SK-N-SH (cell line): ENCODE results near the gene ESRRG.

Experiments
- FOXJ3 ChIP-seq: sonication (generic); formaldehyde crosslinking; IDR thresholded peaks from 2 replicates; pipeline ENCODE4 v1.5.1; 2020; ENCODE audit warnings: mild to moderate bottlenecking, missing genetic modification reagents
- GATA2 ChIP-seq: sonication (generic); formaldehyde crosslinking; IDR thresholded peaks from 2 replicates; pipeline ENCODE4 v1.5.0; 2020; ENCODE audit warnings: mild to moderate bottlenecking, missing genetic modification reagents
- NFIC ChIP-seq: IDR thresholded peaks from 2 replicates; pipeline ENCODE4 v1.4.0; 2012; ENCODE audit warnings: borderline replicate concordance
- POLR2AphosphoS5 ChIP-seq: IDR thresholded peaks from 2 replicates; pipeline ENCODE4 v1.6.1; 2012; ENCODE audit warnings: low read depth, low read length
- YY1 ChIP-seq: IDR thresholded peaks from 2 replicates; pipeline ENCODE4 v1.4.0; 2012; ENCODE audit warnings: low read depth, mild to moderate bottlenecking
- TF ChIP-seq, protein P1 (sequence below): fragments of 150-350 bp; IDR thresholded peaks from 2 replicates; pipeline ENCODE4 v1.6.1; 2017; ENCODE audit warnings: antibody characterized with exemption, low read length, low read depth, borderline replicate concordance
- TF ChIP-seq, protein P2 (sequence below): IDR thresholded peaks from 2 replicates; pipeline ENCODE4 v1.6.1; 2012; ENCODE audit warnings: mild to moderate bottlenecking, low read depth, low read length, moderate library complexity
- TF ChIP-seq, protein P3 (sequence below): fragments of 200-600 bp; sonication (generic); IDR thresholded peaks from 2 replicates; pipeline ENCODE4 v1.6.1; 2017; ENCODE audit warnings: antibody characterized with exemption, mild to moderate bottlenecking, moderate library complexity

DNA sequence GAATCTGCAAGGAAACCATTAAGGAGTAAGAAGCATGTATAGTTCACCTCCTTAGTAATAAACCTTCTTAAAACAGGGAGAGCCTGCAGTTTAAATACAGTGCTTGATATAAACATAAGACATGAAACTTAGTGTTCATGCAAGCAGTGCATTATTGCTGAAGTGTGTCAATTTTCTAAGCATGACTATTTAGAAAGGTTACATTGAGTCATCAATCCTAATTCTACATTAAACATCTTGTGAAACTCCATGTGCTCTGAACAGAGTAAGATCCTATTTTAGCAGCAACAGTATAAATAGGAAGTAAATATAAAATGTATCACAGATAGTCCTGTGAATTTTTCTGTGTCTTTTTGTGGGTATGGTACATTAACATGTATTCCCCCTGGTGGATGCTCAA lies 135.5 kb downstream of the ESRRG start:
- TF ChIP-seq GATA2 (CRISPR knock-in tag), result no peak
- TF ChIP-seq FOXJ3, result no peak
- no peak for TF ChIP-seq NFIC
- TF ChIP-seq, protein P1, sequence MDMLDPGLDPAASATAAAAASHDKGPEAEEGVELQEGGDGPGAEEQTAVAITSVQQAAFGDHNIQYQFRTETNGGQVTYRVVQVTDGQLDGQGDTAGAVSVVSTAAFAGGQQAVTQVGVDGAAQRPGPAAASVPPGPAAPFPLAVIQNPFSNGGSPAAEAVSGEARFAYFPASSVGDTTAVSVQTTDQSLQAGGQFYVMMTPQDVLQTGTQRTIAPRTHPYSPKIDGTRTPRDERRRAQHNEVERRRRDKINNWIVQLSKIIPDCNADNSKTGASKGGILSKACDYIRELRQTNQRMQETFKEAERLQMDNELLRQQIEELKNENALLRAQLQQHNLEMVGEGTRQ, result no peak
- no peak for TF ChIP-seq POLR2AphosphoS5
- TF ChIP-seq, protein P2, sequence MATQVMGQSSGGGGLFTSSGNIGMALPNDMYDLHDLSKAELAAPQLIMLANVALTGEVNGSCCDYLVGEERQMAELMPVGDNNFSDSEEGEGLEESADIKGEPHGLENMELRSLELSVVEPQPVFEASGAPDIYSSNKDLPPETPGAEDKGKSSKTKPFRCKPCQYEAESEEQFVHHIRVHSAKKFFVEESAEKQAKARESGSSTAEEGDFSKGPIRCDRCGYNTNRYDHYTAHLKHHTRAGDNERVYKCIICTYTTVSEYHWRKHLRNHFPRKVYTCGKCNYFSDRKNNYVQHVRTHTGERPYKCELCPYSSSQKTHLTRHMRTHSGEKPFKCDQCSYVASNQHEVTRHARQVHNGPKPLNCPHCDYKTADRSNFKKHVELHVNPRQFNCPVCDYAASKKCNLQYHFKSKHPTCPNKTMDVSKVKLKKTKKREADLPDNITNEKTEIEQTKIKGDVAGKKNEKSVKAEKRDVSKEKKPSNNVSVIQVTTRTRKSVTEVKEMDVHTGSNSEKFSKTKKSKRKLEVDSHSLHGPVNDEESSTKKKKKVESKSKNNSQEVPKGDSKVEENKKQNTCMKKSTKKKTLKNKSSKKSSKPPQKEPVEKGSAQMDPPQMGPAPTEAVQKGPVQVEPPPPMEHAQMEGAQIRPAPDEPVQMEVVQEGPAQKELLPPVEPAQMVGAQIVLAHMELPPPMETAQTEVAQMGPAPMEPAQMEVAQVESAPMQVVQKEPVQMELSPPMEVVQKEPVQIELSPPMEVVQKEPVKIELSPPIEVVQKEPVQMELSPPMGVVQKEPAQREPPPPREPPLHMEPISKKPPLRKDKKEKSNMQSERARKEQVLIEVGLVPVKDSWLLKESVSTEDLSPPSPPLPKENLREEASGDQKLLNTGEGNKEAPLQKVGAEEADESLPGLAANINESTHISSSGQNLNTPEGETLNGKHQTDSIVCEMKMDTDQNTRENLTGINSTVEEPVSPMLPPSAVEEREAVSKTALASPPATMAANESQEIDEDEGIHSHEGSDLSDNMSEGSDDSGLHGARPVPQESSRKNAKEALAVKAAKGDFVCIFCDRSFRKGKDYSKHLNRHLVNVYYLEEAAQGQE, result no peak
- TF ChIP-seq, protein P3, sequence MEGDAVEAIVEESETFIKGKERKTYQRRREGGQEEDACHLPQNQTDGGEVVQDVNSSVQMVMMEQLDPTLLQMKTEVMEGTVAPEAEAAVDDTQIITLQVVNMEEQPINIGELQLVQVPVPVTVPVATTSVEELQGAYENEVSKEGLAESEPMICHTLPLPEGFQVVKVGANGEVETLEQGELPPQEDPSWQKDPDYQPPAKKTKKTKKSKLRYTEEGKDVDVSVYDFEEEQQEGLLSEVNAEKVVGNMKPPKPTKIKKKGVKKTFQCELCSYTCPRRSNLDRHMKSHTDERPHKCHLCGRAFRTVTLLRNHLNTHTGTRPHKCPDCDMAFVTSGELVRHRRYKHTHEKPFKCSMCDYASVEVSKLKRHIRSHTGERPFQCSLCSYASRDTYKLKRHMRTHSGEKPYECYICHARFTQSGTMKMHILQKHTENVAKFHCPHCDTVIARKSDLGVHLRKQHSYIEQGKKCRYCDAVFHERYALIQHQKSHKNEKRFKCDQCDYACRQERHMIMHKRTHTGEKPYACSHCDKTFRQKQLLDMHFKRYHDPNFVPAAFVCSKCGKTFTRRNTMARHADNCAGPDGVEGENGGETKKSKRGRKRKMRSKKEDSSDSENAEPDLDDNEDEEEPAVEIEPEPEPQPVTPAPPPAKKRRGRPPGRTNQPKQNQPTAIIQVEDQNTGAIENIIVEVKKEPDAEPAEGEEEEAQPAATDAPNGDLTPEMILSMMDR, result no peak
- TF ChIP-seq YY1, result no peak
